ENCODE data around the gene ADAM12. TPM values are rescaled to one million over a fixed set of nuclear protein-coding genes. Genes with fewer than 3 reads are reported as not detected.

Gene ADAM12
- total RNA-seq, 4 donors from 2014 or later, result 0.19 to 2.6 (median 1.5) TPM

DNA sequence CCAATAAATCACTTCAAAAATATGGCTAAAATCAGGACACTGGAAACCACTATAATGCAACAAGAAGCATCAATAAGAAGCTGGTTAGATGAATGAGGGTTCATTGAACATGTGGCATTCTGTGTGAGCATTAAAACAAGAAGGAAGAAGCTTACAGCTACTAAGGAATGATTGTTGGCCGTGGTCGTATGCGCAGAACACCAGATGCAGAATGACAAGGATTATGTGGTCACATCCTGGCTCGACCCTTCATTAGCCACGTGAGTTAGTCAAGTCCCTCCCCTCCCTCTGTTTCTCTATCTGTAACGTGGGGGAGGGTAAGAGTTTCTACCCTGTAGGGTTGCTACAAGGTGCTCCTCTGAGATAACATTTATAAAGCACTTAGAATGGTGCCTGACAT, 174.3 kb downstream of the ADAM12 start:
- no peak for DNase-seq (ENCODE audit: low spot score in 2 of 2)
- Histone ChIP-seq H3K36me3 (no peaks in the 10 kb centered on the region), H3K4me1 (peaks cover 11% of the 10 kb centered on the region), H3K4me3 (no peak overlapping the region), H3K27me3 (no peaks in the 10 kb centered on the region), H3K27ac (no peak overlapping the region), H3K9me3 (no peaks in the 10 kb centered on the region)
- WGBS, result 77% methylated on average over 6 of the region's 6 CpGs
- TF ChIP-seq POLR2A (IDR thresholded peaks at IDR 0.05) (no peak), EP300 (IDR thresholded peaks at IDR 0.05) (no peak), POLR2AphosphoS5 (IDR thresholded peaks at IDR 0.05) (no peak)
- TF ChIP-seq, protein P1, sequence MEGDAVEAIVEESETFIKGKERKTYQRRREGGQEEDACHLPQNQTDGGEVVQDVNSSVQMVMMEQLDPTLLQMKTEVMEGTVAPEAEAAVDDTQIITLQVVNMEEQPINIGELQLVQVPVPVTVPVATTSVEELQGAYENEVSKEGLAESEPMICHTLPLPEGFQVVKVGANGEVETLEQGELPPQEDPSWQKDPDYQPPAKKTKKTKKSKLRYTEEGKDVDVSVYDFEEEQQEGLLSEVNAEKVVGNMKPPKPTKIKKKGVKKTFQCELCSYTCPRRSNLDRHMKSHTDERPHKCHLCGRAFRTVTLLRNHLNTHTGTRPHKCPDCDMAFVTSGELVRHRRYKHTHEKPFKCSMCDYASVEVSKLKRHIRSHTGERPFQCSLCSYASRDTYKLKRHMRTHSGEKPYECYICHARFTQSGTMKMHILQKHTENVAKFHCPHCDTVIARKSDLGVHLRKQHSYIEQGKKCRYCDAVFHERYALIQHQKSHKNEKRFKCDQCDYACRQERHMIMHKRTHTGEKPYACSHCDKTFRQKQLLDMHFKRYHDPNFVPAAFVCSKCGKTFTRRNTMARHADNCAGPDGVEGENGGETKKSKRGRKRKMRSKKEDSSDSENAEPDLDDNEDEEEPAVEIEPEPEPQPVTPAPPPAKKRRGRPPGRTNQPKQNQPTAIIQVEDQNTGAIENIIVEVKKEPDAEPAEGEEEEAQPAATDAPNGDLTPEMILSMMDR (IDR thresholded peaks at IDR 0.05), result no peak

DNA sequence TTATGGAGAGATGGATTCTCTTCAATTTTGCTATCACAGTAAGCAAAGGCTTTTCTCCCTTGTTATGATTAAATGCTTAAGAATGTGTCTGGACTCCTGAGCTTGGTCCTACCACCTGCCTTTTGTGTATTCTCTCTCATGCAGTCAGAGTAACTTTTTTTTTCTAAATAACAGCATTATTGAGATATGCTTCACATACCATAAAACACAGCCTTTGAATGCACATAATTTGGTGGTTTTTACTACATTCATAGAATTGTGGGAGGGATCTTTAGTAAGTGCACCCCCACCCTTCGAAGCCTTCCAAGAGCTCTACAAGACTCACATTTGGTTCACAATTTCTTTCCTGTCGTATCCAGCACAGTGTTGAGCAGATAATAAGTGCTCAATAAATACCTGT, 175.5 kb downstream of the ADAM12 start:
- Histone ChIP-seq H3K9me3 (no peaks in the 10 kb centered on the region), H3K27ac (no peak overlapping the region), H3K4me1 (peaks cover 11% of the 10 kb centered on the region), H3K4me3 (no peak overlapping the region), H3K27me3 (no peaks in the 10 kb centered on the region), H3K36me3 (no peaks in the 10 kb centered on the region)
- no peak for DNase-seq (ENCODE audit: low spot score in 2 of 2)
- TF ChIP-seq POLR2A (IDR thresholded peaks at IDR 0.05) (no peak), EP300 (IDR thresholded peaks at IDR 0.05) (no peak), POLR2AphosphoS5 (IDR thresholded peaks at IDR 0.05) (no peak)
- TF ChIP-seq, protein P1 (IDR thresholded peaks at IDR 0.05), result no peak
- 92% methylated on average over 2 of the region's 2 CpGs for WGBS

GRCh38 chr10:126210051-126210651, 178.1 kb downstream of the ADAM12 start:
- TF ChIP-seq POLR2A (IDR thresholded peaks at IDR 0.05) (no peak), POLR2AphosphoS5 (IDR thresholded peaks at IDR 0.05) (no peak), EP300 (IDR thresholded peaks at IDR 0.05) (no peak)
- TF ChIP-seq, protein P1 (IDR thresholded peaks at IDR 0.05), result no peak
- H3K27me3 ChIP-seq, result no peaks in the 10 kb centered on the region
- H3K4me1 ChIP-seq, result no peaks in the 10 kb centered on the region
- H3K4me3 ChIP-seq, result no peak overlapping the region
- H3K36me3 ChIP-seq, result no peaks in the 10 kb centered on the region
- DNase-seq (ENCODE audit: low spot score in 2 of 2), result no peak
- no peak overlapping the region for H3K27ac ChIP-seq
- no peaks in the 10 kb centered on the region for H3K9me3 ChIP-seq
- WGBS, result 88% methylated on average over 10 of the region's 10 CpGs

GRCh38 chr10:126209451-126209850, 178.8 kb downstream of the ADAM12 start:
- no peaks in the 10 kb centered on the region for H3K36me3 ChIP-seq
- TF ChIP-seq POLR2AphosphoS5 (IDR thresholded peaks at IDR 0.05), result no peak
- no peak for TF ChIP-seq EP300 (IDR thresholded peaks at IDR 0.05)
- no peak for TF ChIP-seq POLR2A (IDR thresholded peaks at IDR 0.05)
- TF ChIP-seq, protein P1 (IDR thresholded peaks at IDR 0.05), result no peak
- no peaks in the 10 kb centered on the region for H3K9me3 ChIP-seq
- no peak overlapping the region for H3K27ac ChIP-seq
- DNase-seq (ENCODE audit: low spot score in 2 of 2), result no peak
- WGBS, result 60% methylated on average over 4 of the region's 4 CpGs
- no peaks in the 10 kb centered on the region for H3K4me1 ChIP-seq
- no peaks in the 10 kb centered on the region for H3K27me3 ChIP-seq
- no peak overlapping the region for H3K4me3 ChIP-seq

GRCh38 chr10:126208726-126209302, 179.5 kb downstream of the ADAM12 start:
- WGBS, result 37% methylated on average over 4 of the region's 4 CpGs
- no peaks in the 10 kb centered on the region for H3K27me3 ChIP-seq
- TF ChIP-seq EP300 (IDR thresholded peaks at IDR 0.05), result no peak
- TF ChIP-seq, protein P1 (IDR thresholded peaks at IDR 0.05), result no peak
- no peak for TF ChIP-seq POLR2A (IDR thresholded peaks at IDR 0.05)
- TF ChIP-seq POLR2AphosphoS5 (IDR thresholded peaks at IDR 0.05), result no peak

More at GRCh38 chr10:126208726-126209302, 179.5 kb downstream of the ADAM12 start:
- no peak overlapping the region for H3K4me3 ChIP-seq
- no peaks in the 10 kb centered on the region for H3K36me3 ChIP-seq
- H3K4me1 ChIP-seq, result no peaks in the 10 kb centered on the region
- no peak overlapping the region for H3K27ac ChIP-seq
- no peak for DNase-seq (ENCODE audit: low spot score in 2 of 2)
- no peaks in the 10 kb centered on the region for H3K9me3 ChIP-seq

All from suprapubic skin (tissue), 4 donors.